ENCODE results near the gene R3HDM1.

GRCh38 chr2:135728064-135728743, 196.9 kb downstream of the R3HDM1 start:
- TF ChIP-seq CTCF (IDR thresholded peaks at IDR 0.05) (no peak), POLR2A (IDR thresholded peaks at IDR 0.05) (no peak)

All from right lobe of liver (tissue), 4 donors.